NCI-H1092 (cell line): ENCODE measurements around the gene ATP8B2.

ENCODE experiments used
- DNase-seq: peaks from one replicate; lab custom pipeline; 2025; lab: John Stamatoyannopoulos, UW

Gene ATP8B2

DNA sequence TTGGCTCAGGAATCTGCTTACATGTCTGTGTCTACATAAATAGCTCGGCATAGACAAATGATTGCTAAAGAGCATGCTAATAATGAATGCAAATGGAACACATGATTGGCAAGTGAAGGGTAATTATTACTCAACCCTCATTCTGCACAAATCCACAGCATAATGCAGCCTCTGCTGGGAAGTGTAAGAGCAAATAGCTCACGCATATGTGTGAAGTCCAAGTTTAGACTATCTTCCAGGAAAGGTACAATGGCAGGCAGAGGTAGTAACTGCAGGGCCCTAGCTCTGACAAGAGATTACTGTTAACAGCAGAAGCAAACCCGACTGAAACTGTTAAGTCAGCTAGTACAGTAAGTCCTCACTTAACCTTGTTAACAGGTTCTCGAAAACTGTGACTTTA, 72.8 kb downstream of the ATP8B2 start:
- no peak for DNase-seq

- no peak for DNase-seq
Measured at GRCh38 chr1:154398678-154399077, 73.4 kb downstream of the ATP8B2 start.

DNA sequence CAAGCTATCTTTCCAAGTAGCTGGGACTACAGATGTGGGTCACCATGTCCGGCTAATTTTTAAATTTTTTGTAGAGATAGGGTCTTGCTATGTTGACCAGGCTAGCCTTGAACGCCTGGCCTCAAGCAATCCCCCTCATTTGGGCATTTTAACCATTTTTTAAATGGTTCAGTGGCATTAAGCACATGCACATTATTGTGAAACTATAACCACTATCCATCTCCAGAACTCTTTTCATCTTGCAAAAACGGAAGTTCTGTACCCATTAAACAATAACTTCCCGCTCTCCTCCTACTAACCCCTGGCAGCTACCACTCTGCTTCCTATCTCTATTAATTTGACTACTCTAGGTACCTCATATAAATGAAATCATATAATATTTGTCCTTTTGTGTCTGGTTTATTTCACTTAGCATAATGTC, 75.1 kb downstream of the ATP8B2 start:
- DNase-seq = no peak
